HEK293 (cell line): Measurements from ENCODE around the gene ADCY4.

ENCODE experiments used
- BCL11A ChIP-seq: fragments of 450-650 bp; formaldehyde crosslinking; IDR thresholded peaks from 2 replicates; pipeline ENCODE4 v1.5.1; 2016; ENCODE audit warnings: low read depth, missing biosample characterization, missing genetic modification characterization
- BCL11B ChIP-seq: fragments of 450-650 bp; formaldehyde crosslinking; IDR thresholded peaks from 2 replicates; pipeline ENCODE4 v1.5.1; 2016; ENCODE audit warnings: low read depth, missing biosample characterization, missing genetic modification characterization
- FEZF1 ChIP-seq: fragments of 450-650 bp; formaldehyde crosslinking; IDR thresholded peaks from 2 replicates; pipeline ENCODE4 v1.5.1; 2016; ENCODE audit warnings: missing biosample characterization, missing genetic modification characterization
- GLI4 ChIP-seq: fragments of 450-650 bp; formaldehyde crosslinking; IDR thresholded peaks from 2 replicates; pipeline ENCODE4 v1.5.1; 2016; ENCODE audit warnings: missing biosample characterization, missing genetic modification characterization
- GLIS1 ChIP-seq: fragments of 450-650 bp; formaldehyde crosslinking; IDR thresholded peaks from 2 replicates; pipeline ENCODE4 v1.5.1; 2016; ENCODE audit warnings: missing biosample characterization, missing genetic modification characterization
- KLF9 ChIP-seq: fragments of 450-650 bp; formaldehyde crosslinking; IDR thresholded peaks from 2 replicates; pipeline ENCODE4 v1.5.1; 2016; ENCODE audit warnings: missing biosample characterization, missing genetic modification characterization, low read depth
- OVOL3 ChIP-seq: fragments of 450-650 bp; formaldehyde crosslinking; IDR thresholded peaks from 2 replicates; pipeline ENCODE4 v1.5.1; 2016; ENCODE audit warnings: missing biosample characterization, missing genetic modification characterization
- RBAK ChIP-seq: fragments of 450-650 bp; formaldehyde crosslinking; IDR thresholded peaks from 2 replicates; pipeline ENCODE4 v1.5.1; 2016; ENCODE audit warnings: missing biosample characterization, missing genetic modification characterization
- ZBTB7A ChIP-seq: fragments of 450-650 bp; formaldehyde crosslinking; IDR thresholded peaks from 2 replicates; pipeline ENCODE4 v1.5.1; 2016; ENCODE audit warnings: low read depth, missing biosample characterization, missing genetic modification characterization
- ZEB2 ChIP-seq: fragments of 450-650 bp; formaldehyde crosslinking; IDR thresholded peaks from 2 replicates; pipeline ENCODE4 v1.5.1; 2016; ENCODE audit warnings: missing biosample characterization, missing genetic modification characterization
- ZFP3 ChIP-seq: fragments of 450-650 bp; formaldehyde crosslinking; IDR thresholded peaks from 2 replicates; pipeline ENCODE4 v1.5.1; 2016; ENCODE audit warnings: low read depth, missing biosample characterization, missing genetic modification characterization
- ZNF184 ChIP-seq: fragments of 450-650 bp; IDR thresholded peaks from 2 replicates; pipeline ENCODE4 v1.5.1; 2018; ENCODE audit warnings: missing biosample characterization, mild to moderate bottlenecking, missing genetic modification characterization
- ZNF23 ChIP-seq: fragments of 450-650 bp; formaldehyde crosslinking; IDR thresholded peaks from 2 replicates; pipeline ENCODE4 v1.5.1; 2016; ENCODE audit warnings: missing biosample characterization, missing genetic modification characterization, borderline replicate concordance
- ZNF354C ChIP-seq: fragments of 450-650 bp; formaldehyde crosslinking; IDR thresholded peaks from 2 replicates; pipeline ENCODE4 v1.5.1; 2016; ENCODE audit warnings: missing biosample characterization, missing genetic modification characterization, low read depth, borderline replicate concordance
- ZNF394 ChIP-seq: fragments of 450-650 bp; formaldehyde crosslinking; IDR thresholded peaks from 2 replicates; pipeline ENCODE4 v1.5.1; 2016; ENCODE audit warnings: missing biosample characterization, missing genetic modification characterization, mild to moderate bottlenecking, moderate library complexity, borderline replicate concordance
- ZNF501 ChIP-seq: fragments of 450-650 bp; formaldehyde crosslinking; IDR thresholded peaks from 2 replicates; pipeline ENCODE4 v1.5.1; 2016; ENCODE audit warnings: missing biosample characterization, missing genetic modification characterization
- ZNF521 ChIP-seq: fragments of 450-650 bp; formaldehyde crosslinking; IDR thresholded peaks from 2 replicates; pipeline ENCODE4 v1.5.1; 2017; ENCODE audit warnings: missing biosample characterization, mild to moderate bottlenecking, missing genetic modification characterization
- ZNF529 ChIP-seq: fragments of 450-650 bp; formaldehyde crosslinking; IDR thresholded peaks from 2 replicates; pipeline ENCODE4 v1.5.1; 2017; ENCODE audit warnings: missing genetic modification characterization, missing biosample characterization; ENCODE audit not compliant: insufficient replicate concordance
- ZNF571 ChIP-seq: fragments of 450-650 bp; formaldehyde crosslinking; IDR thresholded peaks from 2 replicates; pipeline ENCODE4 v1.5.0; 2017; ENCODE audit warnings: missing biosample characterization, missing genetic modification characterization
- ZNF660 ChIP-seq: fragments of 450-650 bp; IDR thresholded peaks from 2 replicates; pipeline ENCODE4 v1.5.1; 2018; ENCODE audit warnings: missing biosample characterization, mild to moderate bottlenecking, missing genetic modification characterization
- ZNF677 ChIP-seq: fragments of 450-650 bp; IDR thresholded peaks from 2 replicates; pipeline ENCODE4 v1.5.0; 2018; ENCODE audit warnings: missing biosample characterization, mild to moderate bottlenecking, missing genetic modification characterization, moderate library complexity
- ZNF76 ChIP-seq: fragments of 450-650 bp; formaldehyde crosslinking; IDR thresholded peaks from 2 replicates; pipeline ENCODE4; 2016; ENCODE audit warnings: low read depth, missing biosample characterization, missing genetic modification characterization, borderline replicate concordance
- TF ChIP-seq, protein P1 (sequence below): fragments of 450-650 bp; formaldehyde crosslinking; IDR thresholded peaks from 2 replicates; pipeline ENCODE4 v1.5.1; 2016; ENCODE audit warnings: missing biosample characterization, missing genetic modification characterization, borderline replicate concordance
- TF ChIP-seq, protein P2 (sequence below): fragments of 450-650 bp; formaldehyde crosslinking; IDR thresholded peaks from 2 replicates; pipeline ENCODE4 v1.5.1; 2016; ENCODE audit warnings: missing biosample characterization, missing genetic modification characterization
- TF ChIP-seq, protein P3 (sequence below): fragments of 450-650 bp; formaldehyde crosslinking; IDR thresholded peaks from 2 replicates; pipeline ENCODE4 v1.5.1; 2016; ENCODE audit warnings: missing biosample characterization, missing genetic modification characterization
- TF ChIP-seq, protein P4 (sequence below): fragments of 450-650 bp; formaldehyde crosslinking; IDR thresholded peaks from 2 replicates; pipeline ENCODE4 v1.5.1; 2016; ENCODE audit warnings: missing biosample characterization, missing genetic modification characterization
- TF ChIP-seq, protein P5 (sequence below): fragments of 450-650 bp; formaldehyde crosslinking; IDR thresholded peaks from 2 replicates; pipeline ENCODE4 v1.5.1; 2016; ENCODE audit warnings: missing biosample characterization, missing genetic modification characterization

ADCY4 gene

DNA sequence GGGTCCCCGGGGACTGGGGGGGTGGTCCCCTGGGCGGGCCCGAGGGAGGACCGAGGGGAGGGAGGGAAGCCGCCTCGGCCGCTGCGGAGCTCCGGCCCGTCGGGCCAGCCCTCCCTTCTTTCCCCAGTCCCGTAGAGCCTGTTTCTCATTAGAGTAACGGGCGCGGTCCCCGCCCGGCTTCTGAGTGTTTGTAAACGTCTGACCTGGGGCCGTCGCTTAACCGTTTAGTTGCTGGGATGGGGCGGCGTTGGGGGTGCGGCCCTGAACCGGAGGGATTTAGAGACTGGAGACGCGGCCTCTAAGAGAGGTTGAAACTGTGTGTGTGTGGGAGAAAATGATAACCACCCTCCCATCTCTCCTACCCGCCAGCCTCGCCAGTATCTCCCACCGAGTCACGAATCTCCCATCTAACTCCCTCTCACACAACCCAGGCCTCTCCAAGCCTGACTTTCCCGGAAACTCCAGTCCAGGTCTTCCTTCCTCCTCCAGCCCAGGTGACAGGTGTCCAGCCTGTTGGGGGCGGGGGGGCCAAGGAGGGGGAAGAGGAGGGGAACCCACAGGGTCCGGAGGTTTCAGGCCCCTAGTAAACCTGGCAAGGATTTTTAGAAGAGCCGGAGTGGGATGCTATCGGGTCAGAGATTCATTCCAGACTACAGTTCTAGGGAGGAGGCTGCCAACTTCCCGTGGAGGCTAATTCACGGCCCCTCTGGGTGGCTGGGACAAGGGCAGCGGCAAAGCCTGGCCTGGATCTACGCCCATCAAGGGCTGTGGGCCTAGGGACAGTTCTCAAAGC is 32.0 kb upstream of the ADCY4 start (continued):
- TF ChIP-seq, protein P1, sequence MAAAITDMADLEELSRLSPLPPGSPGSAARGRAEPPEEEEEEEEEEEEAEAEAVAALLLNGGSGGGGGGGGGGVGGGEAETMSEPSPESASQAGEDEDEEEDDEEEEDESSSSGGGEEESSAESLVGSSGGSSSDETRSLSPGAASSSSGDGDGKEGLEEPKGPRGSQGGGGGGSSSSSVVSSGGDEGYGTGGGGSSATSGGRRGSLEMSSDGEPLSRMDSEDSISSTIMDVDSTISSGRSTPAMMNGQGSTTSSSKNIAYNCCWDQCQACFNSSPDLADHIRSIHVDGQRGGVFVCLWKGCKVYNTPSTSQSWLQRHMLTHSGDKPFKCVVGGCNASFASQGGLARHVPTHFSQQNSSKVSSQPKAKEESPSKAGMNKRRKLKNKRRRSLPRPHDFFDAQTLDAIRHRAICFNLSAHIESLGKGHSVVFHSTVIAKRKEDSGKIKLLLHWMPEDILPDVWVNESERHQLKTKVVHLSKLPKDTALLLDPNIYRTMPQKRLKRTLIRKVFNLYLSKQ = no peak
- peak; percentile 48; the same call in 1 of the 2 replicates for TF ChIP-seq BCL11A (tag by site-specific recombination)
- no peak for TF ChIP-seq ZNF354C
- no peak for TF ChIP-seq ZNF677 (tag by site-specific recombination)
- TF ChIP-seq, protein P2, sequence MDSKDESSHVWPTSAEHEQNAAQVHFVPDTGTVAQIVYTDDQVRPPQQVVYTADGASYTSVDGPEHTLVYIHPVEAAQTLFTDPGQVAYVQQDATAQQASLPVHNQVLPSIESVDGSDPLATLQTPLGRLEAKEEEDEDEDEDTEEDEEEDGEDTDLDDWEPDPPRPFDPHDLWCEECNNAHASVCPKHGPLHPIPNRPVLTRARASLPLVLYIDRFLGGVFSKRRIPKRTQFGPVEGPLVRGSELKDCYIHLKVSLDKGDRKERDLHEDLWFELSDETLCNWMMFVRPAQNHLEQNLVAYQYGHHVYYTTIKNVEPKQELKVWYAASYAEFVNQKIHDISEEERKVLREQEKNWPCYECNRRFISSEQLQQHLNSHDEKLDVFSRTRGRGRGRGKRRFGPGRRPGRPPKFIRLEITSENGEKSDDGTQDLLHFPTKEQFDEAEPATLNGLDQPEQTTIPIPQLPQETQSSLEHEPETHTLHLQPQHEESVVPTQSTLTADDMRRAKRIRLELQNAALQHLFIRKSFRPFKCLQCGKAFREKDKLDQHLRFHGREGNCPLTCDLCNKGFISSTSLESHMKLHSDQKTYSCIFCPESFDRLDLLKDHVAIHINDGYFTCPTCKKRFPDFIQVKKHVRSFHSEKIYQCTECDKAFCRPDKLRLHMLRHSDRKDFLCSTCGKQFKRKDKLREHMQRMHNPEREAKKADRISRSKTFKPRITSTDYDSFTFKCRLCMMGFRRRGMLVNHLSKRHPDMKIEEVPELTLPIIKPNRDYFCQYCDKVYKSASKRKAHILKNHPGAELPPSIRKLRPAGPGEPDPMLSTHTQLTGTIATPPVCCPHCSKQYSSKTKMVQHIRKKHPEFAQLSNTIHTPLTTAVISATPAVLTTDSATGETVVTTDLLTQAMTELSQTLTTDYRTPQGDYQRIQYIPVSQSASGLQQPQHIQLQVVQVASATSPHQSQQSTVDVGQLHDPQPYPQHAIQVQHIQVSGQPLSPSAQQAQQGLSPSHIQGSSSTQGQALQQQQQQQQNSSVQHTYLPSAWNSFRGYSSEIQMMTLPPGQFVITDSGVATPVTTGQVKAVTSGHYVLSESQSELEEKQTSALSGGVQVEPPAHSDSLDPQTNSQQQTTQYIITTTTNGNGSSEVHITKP (tag by site-specific recombination) = peak; percentile 51
- TF ChIP-seq, protein P3, sequence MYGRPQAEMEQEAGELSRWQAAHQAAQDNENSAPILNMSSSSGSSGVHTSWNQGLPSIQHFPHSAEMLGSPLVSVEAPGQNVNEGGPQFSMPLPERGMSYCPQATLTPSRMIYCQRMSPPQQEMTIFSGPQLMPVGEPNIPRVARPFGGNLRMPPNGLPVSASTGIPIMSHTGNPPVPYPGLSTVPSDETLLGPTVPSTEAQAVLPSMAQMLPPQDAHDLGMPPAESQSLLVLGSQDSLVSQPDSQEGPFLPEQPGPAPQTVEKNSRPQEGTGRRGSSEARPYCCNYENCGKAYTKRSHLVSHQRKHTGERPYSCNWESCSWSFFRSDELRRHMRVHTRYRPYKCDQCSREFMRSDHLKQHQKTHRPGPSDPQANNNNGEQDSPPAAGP (tag by site-specific recombination) = peak; percentile 94
- no peak for TF ChIP-seq ZNF571 (tag by site-specific recombination)
- TF ChIP-seq GLI4 (tag by site-specific recombination) = no peak; the same call in 1 of the 2 replicates
- no peak for TF ChIP-seq ZFP3
- TF ChIP-seq GLIS1 (tag by site-specific recombination) = peak; percentile 94
- TF ChIP-seq ZNF23 (tag by site-specific recombination) = no peak
- TF ChIP-seq, protein P4, sequence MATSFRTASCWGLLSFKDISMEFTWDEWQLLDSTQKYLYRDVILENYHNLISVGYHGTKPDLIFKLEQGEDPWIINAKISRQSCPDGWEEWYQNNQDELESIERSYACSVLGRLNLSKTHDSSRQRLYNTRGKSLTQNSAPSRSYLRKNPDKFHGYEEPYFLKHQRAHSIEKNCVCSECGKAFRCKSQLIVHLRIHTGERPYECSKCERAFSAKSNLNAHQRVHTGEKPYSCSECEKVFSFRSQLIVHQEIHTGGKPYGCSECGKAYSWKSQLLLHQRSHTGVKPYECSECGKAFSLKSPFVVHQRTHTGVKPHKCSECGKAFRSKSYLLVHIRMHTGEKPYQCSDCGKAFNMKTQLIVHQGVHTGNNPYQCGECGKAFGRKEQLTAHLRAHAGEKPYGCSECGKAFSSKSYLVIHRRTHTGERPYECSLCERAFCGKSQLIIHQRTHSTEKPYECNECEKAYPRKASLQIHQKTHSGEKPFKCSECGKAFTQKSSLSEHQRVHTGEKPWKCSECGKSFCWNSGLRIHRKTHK (tag by site-specific recombination) = no peak
- peak; percentile 99 for TF ChIP-seq ZEB2 (tag by site-specific recombination)
- no peak for TF ChIP-seq FEZF1 (tag by site-specific recombination)
- peak; percentile 66 for TF ChIP-seq ZBTB7A (tag by site-specific recombination)
- no peak for TF ChIP-seq ZNF660 (tag by site-specific recombination)
- TF ChIP-seq KLF9 (tag by site-specific recombination) = peak; percentile 26
- TF ChIP-seq, protein P5, sequence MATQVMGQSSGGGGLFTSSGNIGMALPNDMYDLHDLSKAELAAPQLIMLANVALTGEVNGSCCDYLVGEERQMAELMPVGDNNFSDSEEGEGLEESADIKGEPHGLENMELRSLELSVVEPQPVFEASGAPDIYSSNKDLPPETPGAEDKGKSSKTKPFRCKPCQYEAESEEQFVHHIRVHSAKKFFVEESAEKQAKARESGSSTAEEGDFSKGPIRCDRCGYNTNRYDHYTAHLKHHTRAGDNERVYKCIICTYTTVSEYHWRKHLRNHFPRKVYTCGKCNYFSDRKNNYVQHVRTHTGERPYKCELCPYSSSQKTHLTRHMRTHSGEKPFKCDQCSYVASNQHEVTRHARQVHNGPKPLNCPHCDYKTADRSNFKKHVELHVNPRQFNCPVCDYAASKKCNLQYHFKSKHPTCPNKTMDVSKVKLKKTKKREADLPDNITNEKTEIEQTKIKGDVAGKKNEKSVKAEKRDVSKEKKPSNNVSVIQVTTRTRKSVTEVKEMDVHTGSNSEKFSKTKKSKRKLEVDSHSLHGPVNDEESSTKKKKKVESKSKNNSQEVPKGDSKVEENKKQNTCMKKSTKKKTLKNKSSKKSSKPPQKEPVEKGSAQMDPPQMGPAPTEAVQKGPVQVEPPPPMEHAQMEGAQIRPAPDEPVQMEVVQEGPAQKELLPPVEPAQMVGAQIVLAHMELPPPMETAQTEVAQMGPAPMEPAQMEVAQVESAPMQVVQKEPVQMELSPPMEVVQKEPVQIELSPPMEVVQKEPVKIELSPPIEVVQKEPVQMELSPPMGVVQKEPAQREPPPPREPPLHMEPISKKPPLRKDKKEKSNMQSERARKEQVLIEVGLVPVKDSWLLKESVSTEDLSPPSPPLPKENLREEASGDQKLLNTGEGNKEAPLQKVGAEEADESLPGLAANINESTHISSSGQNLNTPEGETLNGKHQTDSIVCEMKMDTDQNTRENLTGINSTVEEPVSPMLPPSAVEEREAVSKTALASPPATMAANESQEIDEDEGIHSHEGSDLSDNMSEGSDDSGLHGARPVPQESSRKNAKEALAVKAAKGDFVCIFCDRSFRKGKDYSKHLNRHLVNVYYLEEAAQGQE (tag by site-specific recombination) = 0 out of 2 replicates have a peak, but pooled peaks have one; percentile 8
- TF ChIP-seq ZNF394 (tag by site-specific recombination) = peak; percentile 34; the same call in 1 of the 2 replicates
- peak; percentile 30; the same call in 1 of the 2 replicates for TF ChIP-seq ZNF501 (tag by site-specific recombination)
- no peak for TF ChIP-seq RBAK (tag by site-specific recombination)
- no peak for TF ChIP-seq ZNF529
- peak; percentile 36; the same call in 1 of the 2 replicates for TF ChIP-seq ZNF184 (tag by site-specific recombination)
- TF ChIP-seq OVOL3 (tag by site-specific recombination) = no peak; the same call in 1 of the 2 replicates
- TF ChIP-seq ZNF521 = no peak
- TF ChIP-seq BCL11B (tag by site-specific recombination) = peak; percentile 76; the same call in 1 of the 2 replicates
- TF ChIP-seq ZNF76 (tag by site-specific recombination) = peak; percentile 82
